Measurements from ENCODE around the gene SGCG. TPM values are rescaled to one million over a fixed set of nuclear protein-coding genes. Genes with fewer than 3 reads are reported as not detected.

The SGCG gene
- total and polyA plus RNA-seq, 2 of the 4 experiments (the other 2 are of a cell fraction) = under 0.01 TPM; not detected in 1

DNA sequence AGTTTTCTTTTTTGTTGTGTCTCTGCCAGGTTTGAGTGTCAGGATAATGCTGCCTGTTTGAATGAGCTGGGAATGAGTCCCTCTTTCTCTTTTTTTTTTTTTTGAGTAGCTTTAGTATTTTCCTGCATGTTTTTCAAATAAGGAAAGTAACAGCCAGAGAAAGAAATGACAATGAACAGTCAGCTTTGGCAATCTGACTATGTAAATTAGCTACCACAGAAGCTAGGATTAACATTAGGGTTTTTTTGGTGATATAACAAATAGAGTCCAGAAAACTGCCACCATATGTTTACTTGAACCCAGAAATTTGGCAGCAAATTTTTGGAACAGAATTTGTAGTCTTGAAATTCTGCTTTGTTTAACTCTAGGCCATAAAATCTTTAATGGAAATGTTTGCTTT, 50.5 kb downstream of the SGCG start:
- no peak overlapping the region for H3K56ac ChIP-seq (ENCODE audit: extremely low read depth, insufficient read depth, low read length)
- H4K5ac ChIP-seq (ENCODE audit: low read depth, low read length) = no peak overlapping the region
- ChIA-PET CTCF (no interaction called here), POLR2A (ENCODE audit: unreplicated experiment) (no interaction called here)
- no peak overlapping the region for H2BK5ac ChIP-seq (ENCODE audit: low read depth, low read length, poor library complexity, severe bottlenecking)
- no peaks in the 10 kb centered on the region for H4K20me1 ChIP-seq (ENCODE audit: insufficient read depth, low read length)
- dilution Hi-C loops (cut with HindIII; ENCODE audit: low sequenced_read_pairs, unreplicated experiment) = no loop called here
- no peak overlapping the region for H2BK20ac ChIP-seq (ENCODE audit: low read depth, low read length)
- DNase-seq (no peak), ATAC-seq (ENCODE audit: low read depth) (no peak)
- H2AK5ac ChIP-seq (ENCODE audit: low read depth, low read length) = no peak overlapping the region
- H3K9me1 ChIP-seq (ENCODE audit: insufficient read depth, low read length) = no peaks in the 10 kb centered on the region; the same call in 1 of the 2 replicates
- no peak overlapping the region for H3K14ac ChIP-seq (replicated peaks; ENCODE audit: low read depth, low read length)
- no peaks in the 10 kb centered on the region for H3K27me3 ChIP-seq (ENCODE audit: control insufficient read depth, insufficient read depth, low read length)
- H3K4me3 ChIP-seq (ENCODE audit: insufficient read depth, low read depth, low read length) = no peak overlapping the region
- H2BK120ac ChIP-seq (ENCODE audit: low read depth, low read length) = no peak overlapping the region
- H3K9me3 ChIP-seq (ENCODE audit: control insufficient read depth, insufficient read depth, low read length) = no peaks in the 10 kb centered on the region
- H2AFZ ChIP-seq (replicated peaks; ENCODE audit: low read length, poor library complexity) = no peak overlapping the region
- TF ChIP-seq CHD1 (IDR thresholded peaks at IDR 0.05; ENCODE audit: low read depth, low read length) (no peak), NFE2L2 (IDR thresholded peaks at IDR 0.05; ENCODE audit: low read depth, low read length) (no peak), POLR2A (IDR thresholded peaks at IDR 0.05; ENCODE audit: low read depth, low read length) (no peak), MXI1 (IDR thresholded peaks at IDR 0.05; ENCODE audit: borderline replicate concordance, low read depth, low read length) (no peak), FOS (IDR thresholded peaks at IDR 0.05; ENCODE audit: low read depth, low read length) (no peak), CEBPB (IDR thresholded peaks at IDR 0.05; ENCODE audit: low read depth, low read length) (no peak), BHLHE40 (IDR thresholded peaks at IDR 0.05; ENCODE audit: low read depth, low read length) (no peak), RAD21 (IDR thresholded peaks at IDR 0.05; ENCODE audit: low read length) (no peak), RCOR1 (IDR thresholded peaks at IDR 0.05; ENCODE audit: insufficient replicate concordance, low read length) (no peak), SMC3 (IDR thresholded peaks at IDR 0.05; ENCODE audit: low read depth, low read length) (no peak), RFX5 (IDR thresholded peaks at IDR 0.05; ENCODE audit: low read depth, low read length) (no peak)
- TF ChIP-seq, protein P1, sequence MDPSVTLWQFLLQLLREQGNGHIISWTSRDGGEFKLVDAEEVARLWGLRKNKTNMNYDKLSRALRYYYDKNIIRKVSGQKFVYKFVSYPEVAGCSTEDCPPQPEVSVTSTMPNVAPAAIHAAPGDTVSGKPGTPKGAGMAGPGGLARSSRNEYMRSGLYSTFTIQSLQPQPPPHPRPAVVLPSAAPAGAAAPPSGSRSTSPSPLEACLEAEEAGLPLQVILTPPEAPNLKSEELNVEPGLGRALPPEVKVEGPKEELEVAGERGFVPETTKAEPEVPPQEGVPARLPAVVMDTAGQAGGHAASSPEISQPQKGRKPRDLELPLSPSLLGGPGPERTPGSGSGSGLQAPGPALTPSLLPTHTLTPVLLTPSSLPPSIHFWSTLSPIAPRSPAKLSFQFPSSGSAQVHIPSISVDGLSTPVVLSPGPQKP (IDR thresholded peaks at IDR 0.05; ENCODE audit: borderline replicate concordance, low read depth, low read length) = no peak
- TF ChIP-seq, protein P2, sequence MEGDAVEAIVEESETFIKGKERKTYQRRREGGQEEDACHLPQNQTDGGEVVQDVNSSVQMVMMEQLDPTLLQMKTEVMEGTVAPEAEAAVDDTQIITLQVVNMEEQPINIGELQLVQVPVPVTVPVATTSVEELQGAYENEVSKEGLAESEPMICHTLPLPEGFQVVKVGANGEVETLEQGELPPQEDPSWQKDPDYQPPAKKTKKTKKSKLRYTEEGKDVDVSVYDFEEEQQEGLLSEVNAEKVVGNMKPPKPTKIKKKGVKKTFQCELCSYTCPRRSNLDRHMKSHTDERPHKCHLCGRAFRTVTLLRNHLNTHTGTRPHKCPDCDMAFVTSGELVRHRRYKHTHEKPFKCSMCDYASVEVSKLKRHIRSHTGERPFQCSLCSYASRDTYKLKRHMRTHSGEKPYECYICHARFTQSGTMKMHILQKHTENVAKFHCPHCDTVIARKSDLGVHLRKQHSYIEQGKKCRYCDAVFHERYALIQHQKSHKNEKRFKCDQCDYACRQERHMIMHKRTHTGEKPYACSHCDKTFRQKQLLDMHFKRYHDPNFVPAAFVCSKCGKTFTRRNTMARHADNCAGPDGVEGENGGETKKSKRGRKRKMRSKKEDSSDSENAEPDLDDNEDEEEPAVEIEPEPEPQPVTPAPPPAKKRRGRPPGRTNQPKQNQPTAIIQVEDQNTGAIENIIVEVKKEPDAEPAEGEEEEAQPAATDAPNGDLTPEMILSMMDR (conservative IDR thresholded peaks at IDR 0.05; ENCODE audit: low read depth, low read length) = no peak
- TF ChIP-seq, protein P3, sequence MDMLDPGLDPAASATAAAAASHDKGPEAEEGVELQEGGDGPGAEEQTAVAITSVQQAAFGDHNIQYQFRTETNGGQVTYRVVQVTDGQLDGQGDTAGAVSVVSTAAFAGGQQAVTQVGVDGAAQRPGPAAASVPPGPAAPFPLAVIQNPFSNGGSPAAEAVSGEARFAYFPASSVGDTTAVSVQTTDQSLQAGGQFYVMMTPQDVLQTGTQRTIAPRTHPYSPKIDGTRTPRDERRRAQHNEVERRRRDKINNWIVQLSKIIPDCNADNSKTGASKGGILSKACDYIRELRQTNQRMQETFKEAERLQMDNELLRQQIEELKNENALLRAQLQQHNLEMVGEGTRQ (IDR thresholded peaks at IDR 0.05; ENCODE audit: low read depth, low read length) = no peak
- H3K36me3 ChIP-seq (ENCODE audit: control insufficient read depth, insufficient read depth, low read length) = no peaks in the 10 kb centered on the region
- H3K4me2 ChIP-seq (ENCODE audit: low read depth, low read length) = no peak overlapping the region
- H3K79me1 ChIP-seq (ENCODE audit: low read depth in 1 of 2, low read length in 2 of 2) = no peaks in the 10 kb centered on the region
- no peak overlapping the region for H3K23ac ChIP-seq (ENCODE audit: low read depth, low read length)
- no peak overlapping the region for H4K91ac ChIP-seq (ENCODE audit: insufficient read depth, low read depth, low read length)
- in situ Hi-C loops (cut with MboI; ENCODE audit: low sequenced_read_pairs) = no loop called here
- no TSS peak for BruUV-seq (replicated peaks)
- no peak overlapping the region for H4K8ac ChIP-seq (ENCODE audit: low read depth in 2 of 2, low read length in 2 of 2)
- H3K18ac ChIP-seq (ENCODE audit: low read depth, low read length) = no peak overlapping the region
- no peak overlapping the region for H3K4ac ChIP-seq (ENCODE audit: low read depth, low read length)
- H3K9ac ChIP-seq (ENCODE audit: low read depth, low read length) = no peak overlapping the region
- no peak overlapping the region for H2BK15ac ChIP-seq (ENCODE audit: low read depth, low read length)
- intact Hi-C loops (cut with micrococcal nuclease) = no loop called here
- no peak overlapping the region for H2AK9ac ChIP-seq (replicated peaks; ENCODE audit: low read depth, low read length, poor library complexity)
- H3K4me1 ChIP-seq (ENCODE audit: control insufficient read depth, insufficient read depth, low read length) = no peaks in the 10 kb centered on the region
- no peak overlapping the region for H3K27ac ChIP-seq (ENCODE audit: insufficient read depth, low read length)
